ENCODE results near the gene CNPY3.

- TF ChIP-seq CTCF (IDR thresholded peaks at IDR 0.05) (no peak), POLR2A (IDR thresholded peaks at IDR 0.05) (no peak)
These were observed 11.3 kb downstream of the CNPY3 start for GRCh38 chr6:42940493-42941045.

Data from uterus (tissue), 2 donors.